Measurements from ENCODE around the gene GPR108. TPM values are rescaled to one million over a fixed set of nuclear protein-coding genes. Genes with fewer than 3 reads are reported as not detected.

The GPR108 gene
- total and polyA plus RNA-seq, 5 donors from 2014 or later = 60.7 to 98.8 (median 86.2) TPM

DNA sequence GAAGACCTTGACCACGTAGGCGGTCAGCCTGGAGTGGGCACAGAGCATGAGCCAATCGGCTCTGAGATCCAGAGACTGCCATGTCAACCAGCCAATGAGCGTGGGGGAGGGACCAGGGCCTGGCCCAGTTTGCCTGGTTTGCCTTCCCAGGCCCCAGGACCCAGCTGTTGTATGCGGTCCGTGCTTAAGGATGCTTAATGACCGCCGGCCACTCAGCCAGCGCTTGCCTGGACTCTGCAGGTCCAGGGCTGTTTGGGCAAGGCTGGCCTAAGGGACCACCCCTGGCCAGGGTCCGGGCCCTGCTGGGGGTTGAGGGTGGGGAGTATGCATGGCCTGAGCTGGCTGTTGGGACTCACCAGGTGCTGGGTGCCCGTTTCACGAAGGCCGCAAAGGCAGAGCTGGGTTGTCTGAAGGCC, 44.3 kb downstream of the GPR108 start:
- Histone ChIP-seq H3K27me3 (ENCODE audit: control insufficient read depth, insufficient read depth, low read length) (no peaks in the 10 kb centered on the region), H3K27ac (ENCODE audit: insufficient read depth, low read length, poor library complexity, severe bottlenecking) (no peak overlapping the region)
- no peaks in the 10 kb centered on the region for H3K36me3 Mint-ChIP-seq

GRCh38 chr19:6692027-6692426, 45.4 kb downstream of the GPR108 start:
- Mint-ChIP-seq H3K27ac (no peak overlapping the region), H3K36me3 (no peaks in the 10 kb centered on the region), H3K27me3 (no peaks in the 10 kb centered on the region), H3K4me1 (no peaks in the 10 kb centered on the region), H3K4me3 (no peak overlapping the region), H3K9me3 (peaks cover 0 to 3% (median 0%) of the 10 kb centered on the region in 7 donors)
- Histone ChIP-seq H3K9me3 (ENCODE audit: control insufficient read depth in 2 of 2, low read length in 2 of 2) (no peaks in the 10 kb centered on the region), H3K36me3 (ENCODE audit: control insufficient read depth, insufficient read depth, low read length) (no peaks in the 10 kb centered on the region), H3K27ac (ENCODE audit: insufficient read depth, low read length, poor library complexity, severe bottlenecking) (no peak overlapping the region), H3K27me3 (ENCODE audit: control insufficient read depth, insufficient read depth, low read length) (no peaks in the 10 kb centered on the region), H3K4me1 (ENCODE audit: control insufficient read depth, insufficient read depth, low read length, poor library complexity, severe bottlenecking) (peaks cover under 1% of the 10 kb centered on the region), H3K4me3 (ENCODE audit: low read depth, low read length) (no peak overlapping the region)
- DNase-seq (no peak), ATAC-seq (ENCODE audit: low read depth in 2 of 2) (no peak)

More for the DNA sequence above, 44.3 kb downstream of the GPR108 start:
- Mint-ChIP-seq H3K27ac (no peak overlapping the region), H3K27me3 (no peaks in the 10 kb centered on the region), H3K4me1 (peaks cover 0 to 5% (median 0%) of the 10 kb centered on the region in 4 donors), H3K4me3 (no peak overlapping the region), H3K9me3 (peaks cover 0 to 3% (median 0%) of the 10 kb centered on the region in 7 donors)
- Histone ChIP-seq H3K4me3 (ENCODE audit: low read depth, low read length) (no peak overlapping the region), H3K36me3 (ENCODE audit: control insufficient read depth, insufficient read depth, low read length) (no peaks in the 10 kb centered on the region), H3K9me3 (ENCODE audit: control insufficient read depth in 2 of 2, low read length in 2 of 2) (no peaks in the 10 kb centered on the region), H3K4me1 (ENCODE audit: control insufficient read depth, insufficient read depth, low read length, poor library complexity, severe bottlenecking) (peaks cover 4% of the 10 kb centered on the region)
- DNase-seq (no peak), ATAC-seq (ENCODE audit: low read depth in 2 of 2) (no peak)

DNA sequence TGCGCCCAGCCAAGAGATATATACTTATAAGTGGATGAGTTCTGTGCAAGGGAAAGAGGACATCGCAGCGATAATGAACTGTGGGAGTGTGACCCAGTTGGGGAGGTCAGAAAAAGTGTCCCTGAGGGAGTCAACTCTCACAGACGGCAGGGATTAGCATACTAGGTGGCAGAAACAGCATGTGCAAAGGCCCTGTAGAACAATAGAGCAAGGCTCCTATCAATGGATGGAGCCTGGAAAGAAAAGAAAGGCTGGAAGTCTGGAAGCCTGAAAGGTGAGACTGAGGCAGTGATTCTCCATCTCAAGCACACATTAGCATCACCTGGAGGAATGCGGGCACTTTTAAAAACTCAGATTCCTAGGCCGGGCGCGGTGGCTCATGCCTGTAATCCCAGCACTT, 46.0 kb downstream of the GPR108 start:
- Mint-ChIP-seq H3K36me3 (no peaks in the 10 kb centered on the region), H3K4me3 (no peak overlapping the region), H3K4me1 (no peaks in the 10 kb centered on the region), H3K9me3 (peaks cover 0 to 3% (median 0%) of the 10 kb centered on the region in 7 donors), H3K27ac (no peak overlapping the region), H3K27me3 (no peaks in the 10 kb centered on the region)
- no peak overlapping the region for H3K4me3 ChIP-seq (ENCODE audit: low read depth, low read length)
- DNase-seq (no peak), ATAC-seq (ENCODE audit: low read depth in 2 of 2) (no peak)
- no peaks in the 10 kb centered on the region for H3K9me3 ChIP-seq (ENCODE audit: control insufficient read depth in 2 of 2, low read length in 2 of 2)
- H3K4me1 ChIP-seq (ENCODE audit: control insufficient read depth, insufficient read depth, low read length, poor library complexity, severe bottlenecking) = no peaks in the 10 kb centered on the region
- H3K27me3 ChIP-seq (ENCODE audit: control insufficient read depth, insufficient read depth, low read length) = no peaks in the 10 kb centered on the region
- H3K27ac ChIP-seq (ENCODE audit: insufficient read depth, low read length, poor library complexity, severe bottlenecking) = no peak overlapping the region
- H3K36me3 ChIP-seq (ENCODE audit: control insufficient read depth, insufficient read depth, low read length) = no peaks in the 10 kb centered on the region

DNA sequence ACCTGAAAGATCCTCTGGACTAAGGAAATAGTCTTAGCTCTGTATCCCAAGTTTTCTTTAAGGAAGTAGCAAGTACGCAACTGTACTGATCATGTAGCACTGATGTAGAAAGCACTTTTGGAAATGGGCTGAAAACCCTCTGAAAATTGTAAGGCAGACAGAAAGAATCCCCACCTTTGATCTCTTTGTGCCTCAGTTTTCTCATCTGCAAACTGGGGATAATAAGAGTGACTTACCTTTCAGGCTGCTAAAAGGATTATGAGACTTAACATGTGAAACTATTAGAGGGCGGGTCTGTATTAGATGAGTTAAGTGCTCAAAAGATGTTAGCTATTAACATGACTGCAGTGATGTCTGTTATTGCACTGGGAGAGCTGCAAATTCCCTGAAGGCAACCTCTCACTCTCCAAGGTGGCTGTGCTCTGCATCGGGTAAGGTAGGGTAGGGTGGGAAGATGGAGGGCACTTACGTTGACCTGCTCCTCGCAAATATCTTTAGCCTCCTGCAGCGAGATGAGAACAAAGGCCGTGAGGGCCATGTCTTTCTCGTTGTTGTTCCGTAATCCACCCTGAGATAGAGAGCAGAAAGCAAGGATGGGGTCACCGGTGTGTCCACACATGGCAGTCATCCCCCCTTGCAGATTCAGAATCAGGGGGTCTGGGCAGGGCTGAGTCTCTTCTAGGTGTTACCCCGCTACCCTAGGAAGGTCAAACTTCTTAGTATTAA, 47.1 kb downstream of the GPR108 start:
- Mint-ChIP-seq H3K27ac (no peak overlapping the region), H3K36me3 (no peaks in the 10 kb centered on the region), H3K4me1 (no peaks in the 10 kb centered on the region), H3K9me3 (peaks cover 0 to under 1% (median 0%) of the 10 kb centered on the region in 7 donors), H3K27me3 (no peaks in the 10 kb centered on the region), H3K4me3 (no peak overlapping the region)
- H3K4me3 ChIP-seq (ENCODE audit: low read depth, low read length) = no peak overlapping the region
- no peaks in the 10 kb centered on the region for H3K9me3 ChIP-seq (ENCODE audit: control insufficient read depth in 2 of 2, low read length in 2 of 2)
- H3K4me1 ChIP-seq (ENCODE audit: control insufficient read depth, insufficient read depth, low read length, poor library complexity, severe bottlenecking) = no peaks in the 10 kb centered on the region
- ATAC-seq (ENCODE audit: low read depth in 2 of 2) (no peak), DNase-seq (no peak)
- H3K27ac ChIP-seq (ENCODE audit: insufficient read depth, low read length, poor library complexity, severe bottlenecking) = no peak overlapping the region
- no peaks in the 10 kb centered on the region for H3K27me3 ChIP-seq (ENCODE audit: control insufficient read depth, insufficient read depth, low read length)
- no peaks in the 10 kb centered on the region for H3K36me3 ChIP-seq (ENCODE audit: control insufficient read depth, insufficient read depth, low read length)

DNA sequence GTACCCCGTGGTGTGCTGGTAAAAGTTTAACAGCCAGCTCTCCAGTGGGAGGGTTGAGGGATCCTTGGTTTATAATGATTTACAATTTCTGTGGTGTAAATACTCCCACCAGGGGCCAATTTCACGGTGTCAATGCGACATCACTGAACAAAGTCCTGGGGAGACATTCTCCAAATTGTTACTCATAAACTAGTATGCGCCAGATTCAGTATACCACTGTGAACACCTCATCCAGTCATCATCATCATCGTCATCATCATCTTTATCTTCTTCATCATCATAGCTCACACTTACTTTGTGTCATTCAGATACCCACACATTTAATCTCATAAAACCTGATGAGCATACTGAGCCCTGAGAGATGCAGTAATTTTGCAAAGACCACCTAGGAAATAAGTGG, 50.3 kb downstream of the GPR108 start:
- H3K4me1 ChIP-seq (ENCODE audit: control insufficient read depth, insufficient read depth, low read length, poor library complexity, severe bottlenecking) = no peaks in the 10 kb centered on the region
- Mint-ChIP-seq H3K9me3 (peaks cover 0 to 6% (median 0%) of the 10 kb centered on the region in 7 donors), H3K36me3 (no peaks in the 10 kb centered on the region), H3K4me3 (no peak overlapping the region), H3K27ac (no peak overlapping the region), H3K4me1 (peaks cover 0 to 5% (median 0%) of the 10 kb centered on the region in 4 donors), H3K27me3 (no peaks in the 10 kb centered on the region)
- no peak overlapping the region for H3K4me3 ChIP-seq (ENCODE audit: low read depth, low read length)
- H3K9me3 ChIP-seq (ENCODE audit: control insufficient read depth in 2 of 2, low read length in 2 of 2) = no peaks in the 10 kb centered on the region
- ATAC-seq (ENCODE audit: low read depth in 2 of 2) = no peak
- no peaks in the 10 kb centered on the region for H3K36me3 ChIP-seq (ENCODE audit: control insufficient read depth, insufficient read depth, low read length)
- H3K27me3 ChIP-seq (ENCODE audit: control insufficient read depth, insufficient read depth, low read length) = no peaks in the 10 kb centered on the region
- H3K27ac ChIP-seq (ENCODE audit: insufficient read depth, low read length, poor library complexity, severe bottlenecking) = no peak overlapping the region
- DNase-seq = no peak

DNA sequence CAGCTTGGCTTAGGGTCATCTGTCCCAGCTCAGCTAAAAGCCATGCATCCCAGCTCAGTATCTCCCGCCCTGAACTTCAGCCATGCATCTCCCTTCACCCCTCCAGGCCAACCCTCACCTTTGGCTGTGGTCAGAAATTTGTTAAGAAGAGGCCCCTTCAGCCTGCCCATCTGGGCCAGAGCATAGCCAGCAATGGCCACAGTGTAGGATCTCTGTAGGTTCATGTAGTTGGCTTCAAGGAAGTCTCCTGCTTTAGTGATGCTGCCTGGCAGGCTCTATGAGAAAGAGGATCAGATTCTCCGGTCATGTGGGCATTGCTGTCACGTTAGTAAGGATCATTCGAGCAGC, 50.8 kb downstream of the GPR108 start:
- Mint-ChIP-seq H3K27me3 (no peaks in the 10 kb centered on the region), H3K36me3 (no peaks in the 10 kb centered on the region), H3K27ac (no peak overlapping the region), H3K9me3 (peaks cover 0 to 6% (median 0%) of the 10 kb centered on the region in 7 donors), H3K4me1 (peaks cover 0 to 5% (median 0%) of the 10 kb centered on the region in 4 donors), H3K4me3 (no peak overlapping the region)
- ATAC-seq (ENCODE audit: low read depth in 2 of 2) (no peak), DNase-seq (no peak)
- H3K4me3 ChIP-seq (ENCODE audit: low read depth, low read length) = no peak overlapping the region
- no peaks in the 10 kb centered on the region for H3K4me1 ChIP-seq (ENCODE audit: control insufficient read depth, insufficient read depth, low read length, poor library complexity, severe bottlenecking)
- no peaks in the 10 kb centered on the region for H3K27me3 ChIP-seq (ENCODE audit: control insufficient read depth, insufficient read depth, low read length)
- H3K36me3 ChIP-seq (ENCODE audit: control insufficient read depth, insufficient read depth, low read length) = no peaks in the 10 kb centered on the region
- no peaks in the 10 kb centered on the region for H3K9me3 ChIP-seq (ENCODE audit: control insufficient read depth in 2 of 2, low read length in 2 of 2)
- H3K27ac ChIP-seq (ENCODE audit: insufficient read depth, low read length, poor library complexity, severe bottlenecking) = no peak overlapping the region

DNA sequence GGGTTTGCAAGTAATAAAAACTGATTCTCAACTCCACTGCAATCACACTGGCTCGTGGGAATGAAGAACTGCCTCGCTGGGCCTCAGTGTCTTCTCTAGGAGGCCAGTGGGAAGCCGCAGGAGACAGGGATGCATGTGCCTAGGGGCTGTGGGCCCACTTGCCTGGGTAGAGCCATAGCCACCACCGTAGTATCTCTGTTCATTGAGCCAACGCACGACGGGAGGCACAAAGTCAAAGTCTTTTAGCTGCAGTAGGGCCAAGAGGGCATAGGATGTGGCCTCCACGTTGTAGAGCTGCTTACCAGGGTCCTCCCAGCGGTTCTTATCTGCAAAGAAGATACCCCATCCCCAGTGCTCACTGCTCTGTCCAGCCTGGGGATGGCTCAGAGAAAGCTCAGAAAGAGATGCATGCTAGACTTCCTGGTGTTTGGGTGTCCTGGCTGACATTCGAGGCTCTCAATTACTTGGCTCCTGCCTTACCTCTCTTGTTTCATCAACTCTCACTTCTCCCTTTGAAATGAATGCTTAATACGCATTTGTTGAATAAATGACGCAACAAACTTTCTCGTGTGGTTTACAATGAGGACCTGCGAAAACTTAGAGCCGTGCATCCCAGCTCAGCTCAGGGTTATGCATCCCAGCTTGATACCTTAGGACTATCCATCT, 51.3 kb downstream of the GPR108 start:
- Histone ChIP-seq H3K27me3 (ENCODE audit: control insufficient read depth, insufficient read depth, low read length) (no peaks in the 10 kb centered on the region), H3K27ac (ENCODE audit: insufficient read depth, low read length, poor library complexity, severe bottlenecking) (no peak overlapping the region), H3K36me3 (ENCODE audit: control insufficient read depth, insufficient read depth, low read length) (no peaks in the 10 kb centered on the region), H3K4me3 (ENCODE audit: low read depth, low read length) (no peak overlapping the region), H3K4me1 (ENCODE audit: control insufficient read depth, insufficient read depth, low read length, poor library complexity, severe bottlenecking) (no peaks in the 10 kb centered on the region), H3K9me3 (ENCODE audit: control insufficient read depth in 2 of 2, low read length in 2 of 2) (no peaks in the 10 kb centered on the region)
- H3K9me3 Mint-ChIP-seq = peaks cover 0 to 6% (median 0%) of the 10 kb centered on the region in 7 donors
- no peak for DNase-seq
- H3K4me1 Mint-ChIP-seq = peaks cover 0 to 5% (median 0%) of the 10 kb centered on the region in 4 donors
- no peaks in the 10 kb centered on the region for H3K36me3 Mint-ChIP-seq
- no peak for ATAC-seq (ENCODE audit: low read depth in 2 of 2)
- no peak overlapping the region for H3K27ac Mint-ChIP-seq
- no peaks in the 10 kb centered on the region for H3K27me3 Mint-ChIP-seq
- no peak overlapping the region for H3K4me3 Mint-ChIP-seq

DNA sequence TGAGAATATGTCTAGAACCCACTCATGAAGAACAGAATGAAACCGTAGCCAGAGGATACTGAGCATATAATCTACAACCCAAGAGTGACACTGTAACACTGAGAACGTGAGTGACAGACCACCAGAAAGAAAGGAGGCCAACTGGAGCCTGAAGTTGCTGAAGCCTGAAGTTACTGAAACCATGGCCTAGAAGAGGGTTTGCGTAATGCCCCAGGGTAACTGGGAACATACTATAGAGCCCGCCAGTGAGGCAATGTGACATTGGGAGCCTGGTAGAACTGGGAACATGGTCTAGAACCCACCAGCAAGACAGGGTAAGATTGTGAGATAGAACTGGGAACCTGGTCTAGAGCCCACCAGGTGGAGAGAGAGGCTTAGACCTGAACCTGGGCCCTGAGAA, 51.9 kb downstream of the GPR108 start:
- Mint-ChIP-seq H3K4me1 (peaks cover 0 to 5% (median 1%) of the 10 kb centered on the region in 4 donors), H3K27ac (no peak overlapping the region), H3K27me3 (no peaks in the 10 kb centered on the region), H3K9me3 (peaks cover 0 to 6% (median 0%) of the 10 kb centered on the region in 7 donors), H3K36me3 (no peaks in the 10 kb centered on the region), H3K4me3 (no peak overlapping the region)
- Histone ChIP-seq H3K36me3 (ENCODE audit: control insufficient read depth, insufficient read depth, low read length) (no peaks in the 10 kb centered on the region), H3K4me3 (ENCODE audit: low read depth, low read length) (no peak overlapping the region), H3K27me3 (ENCODE audit: control insufficient read depth, insufficient read depth, low read length) (no peaks in the 10 kb centered on the region), H3K9me3 (ENCODE audit: control insufficient read depth in 2 of 2, low read length in 2 of 2) (no peaks in the 10 kb centered on the region), H3K4me1 (ENCODE audit: control insufficient read depth, insufficient read depth, low read length, poor library complexity, severe bottlenecking) (no peaks in the 10 kb centered on the region), H3K27ac (ENCODE audit: insufficient read depth, low read length, poor library complexity, severe bottlenecking) (no peak overlapping the region)
- ATAC-seq (ENCODE audit: low read depth in 2 of 2) (no peak), DNase-seq (no peak)

All from CD4-positive, CD25-positive, alpha-beta regulatory T cell (primary cell).